ENCODE results near the gene KIAA1217.

The KIAA1217 gene

GRCh38 chr10:24449321-24449740 lies 240.4 kb downstream of the KIAA1217 start:
- DNase-seq: no peak

GRCh38 chr10:24449769-24450310 lies 240.9 kb downstream of the KIAA1217 start:
- DNase-seq: no peak

- no peak for DNase-seq
Observed at GRCh38 chr10:24451325-24451820, 242.4 kb downstream of the KIAA1217 start.

- no peak for DNase-seq
Observed at GRCh38 chr10:24452030-24452429, 243.1 kb downstream of the KIAA1217 start.

- no peak for DNase-seq
Observed at GRCh38 chr10:24453404-24453830, 244.5 kb downstream of the KIAA1217 start.

- no peak for DNase-seq
Observed at GRCh38 chr10:24453973-24454372, 245.0 kb downstream of the KIAA1217 start.

GRCh38 chr10:24455447-24455846 lies 246.5 kb downstream of the KIAA1217 start:
- DNase-seq: no peak

GRCh38 chr10:24456322-24456721 lies 247.4 kb downstream of the KIAA1217 start:
- no peak for DNase-seq

- DNase-seq: no peak
Observed at GRCh38 chr10:24457661-24458318, 248.9 kb downstream of the KIAA1217 start.

- DNase-seq: no peak
Observed at GRCh38 chr10:24459836-24460235, 250.9 kb downstream of the KIAA1217 start.

- DNase-seq: no peak
Observed at GRCh38 chr10:24462291-24462813, 253.4 kb downstream of the KIAA1217 start.

- no peak for DNase-seq
Observed at GRCh38 chr10:24462889-24463552, 254.1 kb downstream of the KIAA1217 start.

- peak; percentile 12 for DNase-seq
Observed at GRCh38 chr10:24463611-24464426, 254.9 kb downstream of the KIAA1217 start.

GRCh38 chr10:24465124-24465874 lies 256.4 kb downstream of the KIAA1217 start:
- DNase-seq: no peak

- DNase-seq: peak; percentile 45
Observed at GRCh38 chr10:24465891-24466818, 257.2 kb downstream of the KIAA1217 start.

- DNase-seq: no peak
Observed at GRCh38 chr10:24467136-24467535, 258.2 kb downstream of the KIAA1217 start.

- no peak for DNase-seq
Observed at GRCh38 chr10:24467605-24468004, 258.7 kb downstream of the KIAA1217 start.

GRCh38 chr10:24468281-24468751 lies 259.4 kb downstream of the KIAA1217 start:
- DNase-seq: no peak

GRCh38 chr10:24469993-24470392 lies 261.1 kb downstream of the KIAA1217 start:
- DNase-seq: no peak

GRCh38 chr10:24475598-24475997 lies 266.7 kb downstream of the KIAA1217 start:
- DNase-seq: no peak
